HepG2 (cell line): ENCODE results near the gene PDGFA. TPM values are rescaled to one million over a fixed set of nuclear protein-coding genes. Genes with fewer than 3 reads are reported as not detected.

Experiments
- ATAC-seq: fragments of 200-7000 bp; cut with Tn5 transposase; 3 replicates; pipeline ENCODE4 v1.9.1; 2020; ENCODE audit warnings: mild to moderate bottlenecking, moderate library complexity
- BruUV-seq: library from RNA; stranded (reverse); fragments of 400-500 nt; replicated peaks from 2 replicates; lab custom pipeline; 2021; lab: Mats Ljungman, UMichigan
- CTCF ChIA-PET: fragments of 300-600 bp; formaldehyde crosslinking; extraction: SDS; loops from one replicate; lab custom pipeline; 2021; ENCODE audit warnings: low total read pairs, inconsistent platforms, low intra/inter-chr PET ratio; lab: Yijun Ruan, JAX
- POLR2A ChIA-PET: fragments of 350-600 bp; sonication (Branson Sonifier 250); formaldehyde crosslinking; loops from one replicate; lab custom pipeline; 2020; ENCODE audit warnings: antibody characterized with exemption, inconsistent platforms; lab: Yijun Ruan, JAX
- DNase-seq: peaks from one replicate; pipeline ENCODE4 v3.0.0-alpha.2; 2015; ENCODE audit warnings: low spot score
- FAIRE-seq: peaks from 3 replicates; lab custom pipeline; 2011; peaks lifted over from hg19 to GRCh38; lab: Jason Lieb, UNC
- H2AFZ ChIP-seq: one replicate; pipeline ENCODE4 v1.6.1; 2011; ENCODE audit warnings: low read length, inconsistent platforms
- H3K27ac ChIP-seq: fragments of 300-600 bp; 3 replicates; pipeline ENCODE4 v1.8.0; 2011; ENCODE audit warnings: mixed run types, mild to moderate bottlenecking, mixed read lengths, low read length, inconsistent platforms; ENCODE audit not compliant: insufficient read depth; ENCODE audit errors: extremely low read length
- H3K27me3 ChIP-seq, 2 experiments: fragments of 200-600 bp in 1 of 2; 2 replicates in 1 of 2; 3 replicates in 1 of 2; pipeline versions ENCODE4 v1.6.0 to v1.8.0; 2011; ENCODE audit warnings: low read length in 2 of 2, mild to moderate bottlenecking in 2 of 2, moderate library complexity in 2 of 2, inconsistent platforms in 1 of 2; ENCODE audit not compliant: insufficient read depth in 2 of 2, control insufficient read depth in 1 of 2
- H3K36me3 ChIP-seq, 2 experiments: fragments of 200-600 bp in 1 of 2; replicated peaks in 1 of 2; 2 replicates in 1 of 2; 3 replicates in 1 of 2; pipeline versions ENCODE4 v1.5.1 to v1.8.0; 2011; ENCODE audit warnings: low read length in 2 of 2, inconsistent platforms in 1 of 2; ENCODE audit not compliant: insufficient read depth in 2 of 2, control insufficient read depth in 1 of 2
- H3K4me1 ChIP-seq: 2 replicates; pipeline ENCODE4 v1.5.1; 2012; ENCODE audit warnings: low read length, inconsistent platforms; ENCODE audit not compliant: insufficient read depth
- H3K4me2 ChIP-seq: 2 replicates; pipeline ENCODE4 v1.6.0; 2011; ENCODE audit warnings: low read depth, low read length, inconsistent platforms
- H3K4me3 ChIP-seq, 3 experiments: fragments of 200-600 bp in 1 of 3; sonication (generic), shearing (Covaris generic) in 1 of 3; replicated peaks in 1 of 3; 2 replicates each; pipeline ENCODE4 v1.5.1; 2011 to 2016; ENCODE audit warnings: low read length in 3 of 3, inconsistent platforms in 2 of 3, low read depth in 2 of 3, mild to moderate bottlenecking in 2 of 3, control low read depth in 1 of 3, mixed read lengths in 1 of 3; ENCODE audit not compliant: insufficient read depth in 1 of 3
- H3K79me2 ChIP-seq: one replicate; pipeline ENCODE4 v1.6.1; 2011; ENCODE audit warnings: low read length, inconsistent platforms; ENCODE audit not compliant: insufficient read depth
- H3K9ac ChIP-seq: 2 replicates; pipeline ENCODE4 v1.6.0; 2011; ENCODE audit warnings: mild to moderate bottlenecking, low read depth, low read length, inconsistent platforms; ENCODE audit not compliant: insufficient read depth
- H3K9me3 ChIP-seq: 2 replicates; pipeline ENCODE4 v1.5.1; 2012; ENCODE audit warnings: mild to moderate bottlenecking, low read length
- H4K20me1 ChIP-seq: 2 replicates; pipeline ENCODE4 v1.6.0; 2011; ENCODE audit warnings: inconsistent platforms, mild to moderate bottlenecking, low read length, moderate library complexity; ENCODE audit not compliant: insufficient read depth
- ARNTL ChIP-seq: sonication (generic); formaldehyde crosslinking; IDR thresholded peaks from 2 replicates; pipeline ENCODE4 v1.4.0; 2020; ENCODE audit warnings: mild to moderate bottlenecking, missing genetic modification reagents
- CBFB ChIP-seq: sonication (generic); formaldehyde crosslinking; IDR thresholded peaks from 2 replicates; pipeline ENCODE4 v1.4.0; 2020; ENCODE audit warnings: missing genetic modification reagents
- CREM ChIP-seq, 2 experiments: sonication (generic) in 1 of 2; formaldehyde crosslinking in 1 of 2; IDR thresholded peaks; 2 replicates each; pipeline versions ENCODE4 v1.4.0 to v1.6.1; 2016 to 2020; ENCODE audit warnings: antibody characterized with exemption in 1 of 2, mild to moderate bottlenecking in 1 of 2, missing genetic modification reagents in 1 of 2
- IRF1 ChIP-seq: sonication (generic); formaldehyde crosslinking; IDR thresholded peaks from 2 replicates; pipeline ENCODE4 v1.4.0; 2020; ENCODE audit warnings: low read depth, mild to moderate bottlenecking, missing genetic modification reagents
- MLX ChIP-seq: IDR thresholded peaks from 2 replicates; pipeline ENCODE4 v1.6.1; 2016
- PBX3 ChIP-seq: sonication (generic); formaldehyde crosslinking; IDR thresholded peaks from 2 replicates; pipeline ENCODE4 v1.8.1; 2023; ENCODE audit warnings: missing genetic modification reagents, inconsistent platforms, borderline replicate concordance
- PITX1 ChIP-seq: sonication (generic); formaldehyde crosslinking; IDR thresholded peaks from 2 replicates; pipeline ENCODE4 v1.5.1; 2020; ENCODE audit warnings: mild to moderate bottlenecking, missing genetic modification reagents
- TEAD3 ChIP-seq: optimal IDR thresholded peaks from 2 replicates; pipeline ENCODE3; 2016; ENCODE audit warnings: borderline replicate concordance
- TOE1 ChIP-seq: sonication (generic); formaldehyde crosslinking; IDR thresholded peaks from 2 replicates; pipeline ENCODE4 v1.4.0; 2020; ENCODE audit warnings: mild to moderate bottlenecking, missing genetic modification reagents
- ZNF10 ChIP-seq: sonication (generic); formaldehyde crosslinking; IDR thresholded peaks from 2 replicates; pipeline ENCODE4 v1.4.0; 2020; ENCODE audit warnings: mild to moderate bottlenecking, low read depth, missing genetic modification reagents, borderline replicate concordance
- ZNF280D ChIP-seq: sonication (generic); formaldehyde crosslinking; IDR thresholded peaks from 2 replicates; pipeline ENCODE4 v1.5.1; 2020; ENCODE audit warnings: mild to moderate bottlenecking, missing genetic modification reagents
- ZNF562 ChIP-seq: sonication (generic); formaldehyde crosslinking; IDR thresholded peaks from 2 replicates; pipeline ENCODE4 v1.8.0; 2022; ENCODE audit warnings: missing genetic modification reagents, borderline replicate concordance
- ZNF768 ChIP-seq: sonication (generic); formaldehyde crosslinking; IDR thresholded peaks from 2 replicates; pipeline ENCODE4 v1.4.0; 2020; ENCODE audit warnings: missing genetic modification reagents
- ZNF770 ChIP-seq: sonication (generic); formaldehyde crosslinking; IDR thresholded peaks from 2 replicates; pipeline ENCODE4 v1.5.0; 2020; ENCODE audit warnings: mild to moderate bottlenecking, missing genetic modification reagents
- ZNF777 ChIP-seq: sonication (generic); formaldehyde crosslinking; IDR thresholded peaks from 2 replicates; pipeline ENCODE4 v1.4.0; 2020; ENCODE audit warnings: missing genetic modification reagents
- ZNF891 ChIP-seq: sonication (generic); formaldehyde crosslinking; IDR thresholded peaks from 2 replicates; pipeline ENCODE4 v1.5.0; 2020; ENCODE audit warnings: mild to moderate bottlenecking, missing genetic modification reagents
- WGBS: methylation state at CpG from one replicate; pipeline ENCODE4 v1.1.6; 2017; ENCODE audit warnings: low lambda C conversion rate; 5-methylcytosine and 5-hydroxymethylcytosine counted together
- in situ Hi-C: cut with HindIII; loops from 2 replicates; pipeline ENCODE4 v1.10.0; 2017; ENCODE audit warnings: low pct_unique_long_range_greater_than_20kb; ENCODE audit not compliant: extremely low pct_ligation_motif_present
- intact Hi-C: fragments of 100-400 bp; cut with micrococcal nuclease; formaldehyde crosslinking; loops from one replicate; pipeline ENCODE4 v1.10.0; 2022; ENCODE audit not compliant: unreplicated experiment
- polyA plus RNA-seq, 8 experiments: library from polyadenylated mRNA; depleted of rRNA in 3 of 8; stranded (reverse) in 7 of 8; unstranded in 1 of 8; fragments of >200 nt; fragmentation: Illumina TruSeq in 4 of 8; extraction: Trizol in 4 of 8; gene quantifications; 2 replicates each; pipeline versions ENCODE4 v1.2.1 to v1.2.3, GENCODE V29; 2011 to 2016; ENCODE audit warnings: low read depth in 4 of 8, missing spikeins in 1 of 8, mixed read lengths in 1 of 8; ENCODE audit not compliant: insufficient read depth in 1 of 8
- total RNA-seq, 5 experiments: library from RNA; depleted of rRNA; stranded (reverse); fragments of >200 nt; fragmentation: Illumina TruSeq; extraction: Trizol; gene quantifications; 2 replicates each; pipeline ENCODE4 v1.2.3, GENCODE V29; 2016; ENCODE audit warnings: low read depth in 1 of 5

The PDGFA gene
- total and polyA plus RNA-seq, 2 of the 13 experiments (the other 11 are each of a cell fraction or from before 2014, with no cell fraction given), result 1.5 to 3.4 TPM

GRCh38 chr7:455110-455928 lies 64.3 kb downstream of the PDGFA start:
- Histone ChIP-seq H3K4me2 (peak overlapping the region; percentile 55), H3K79me2 (no peaks in the 10 kb centered on the region), H3K36me3 (no peaks in the 10 kb centered on the region), H3K4me1 (peaks cover 31% of the 10 kb centered on the region), H4K20me1 (no peaks in the 10 kb centered on the region), H3K9me3 (no peaks in the 10 kb centered on the region), H3K4me3 (peak overlapping the region in 1 of 3 experiments; percentile 55; a peak in 1 of 6 replicates), H3K27me3 (peaks cover 14 to 39% of the 10 kb centered on the region in 2 experiments; a peak in 4 of 5 replicates), H2AFZ (no peak overlapping the region), H3K9ac (peak overlapping the region; percentile 21; the same call in 1 of the 2 replicates), H3K27ac (no peak overlapping the region)
- peak; percentile 24 for ATAC-seq
- peak; percentile 76 for DNase-seq
- no peak for FAIRE-seq
- ChIA-PET POLR2A (no interaction called here), CTCF (no interaction called here)
- no TSS peak for BruUV-seq
- in situ Hi-C loops, result no loop called here
- no CpG with 5 or more reads among the region's 42 CpGs for WGBS
- intact Hi-C loops, result no loop called here
- TF ChIP-seq ARNTL (CRISPR knock-in tag) (peak; percentile 48; the same call in 1 of the 2 replicates), ZNF280D (CRISPR knock-in tag) (0 out of 2 replicates have a peak, but pooled peaks have one; percentile 63), ZNF768 (CRISPR knock-in tag) (no peak), ZNF770 (CRISPR knock-in tag) (no peak), ZNF562 (CRISPR knock-in tag) (no peak), TEAD3 (CRISPR knock-in tag) (peak; percentile 48), IRF1 (CRISPR knock-in tag) (no peak), PBX3 (CRISPR knock-in tag) (no peak), ZNF891 (CRISPR knock-in tag) (no peak), ZNF777 (no peak), PITX1 (peak; percentile 32; the same call in 1 of the 2 replicates), MLX (no peak), CREM (IDR thresholded peaks at IDR 0.05) (no peak), CREM (CRISPR knock-in tag; IDR thresholded peaks at IDR 0.05) (no peak), TOE1 (no peak), CBFB (CRISPR knock-in tag) (no peak), ZNF10 (no peak)
